HG03558 (cell line): Measurements from ENCODE around the gene AKIRIN2.
"Not testable (repeated sequence)": the region's sequence is repeated elsewhere in the genome, so short reads cannot be mapped to it uniquely, and the experiment has no call there.

ENCODE experiments used
- ATAC-seq: cut with Tn5 transposase; IDR thresholded peaks from one replicate; pipeline ENCODE4 v1.9.1; 2021; ENCODE audit warnings: moderate number of reproducible peaks; ENCODE audit not compliant: unreplicated experiment; ENCODE audit errors: extremely low read depth

AKIRIN2 gene

DNA sequence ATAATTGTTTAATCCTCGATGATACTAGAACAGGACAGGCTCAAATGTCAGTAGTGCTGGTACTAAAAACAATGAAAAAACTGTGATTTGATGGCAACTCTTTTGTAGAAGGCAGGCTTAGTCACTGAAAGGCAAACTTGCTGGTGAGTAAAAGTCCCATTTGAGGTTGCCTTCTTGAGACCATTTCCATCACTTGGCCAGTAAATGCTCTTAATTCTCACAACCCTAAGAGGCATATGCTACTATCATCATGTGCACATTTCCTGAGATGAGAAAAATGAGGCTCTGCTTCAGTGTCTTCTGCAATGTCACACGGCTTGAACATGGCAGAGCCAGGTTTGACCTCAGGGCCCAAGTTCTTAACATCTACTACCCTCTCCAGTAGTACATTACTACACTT, 9.9 kb downstream of the AKIRIN2 start:
- ATAC-seq: no peak

DNA sequence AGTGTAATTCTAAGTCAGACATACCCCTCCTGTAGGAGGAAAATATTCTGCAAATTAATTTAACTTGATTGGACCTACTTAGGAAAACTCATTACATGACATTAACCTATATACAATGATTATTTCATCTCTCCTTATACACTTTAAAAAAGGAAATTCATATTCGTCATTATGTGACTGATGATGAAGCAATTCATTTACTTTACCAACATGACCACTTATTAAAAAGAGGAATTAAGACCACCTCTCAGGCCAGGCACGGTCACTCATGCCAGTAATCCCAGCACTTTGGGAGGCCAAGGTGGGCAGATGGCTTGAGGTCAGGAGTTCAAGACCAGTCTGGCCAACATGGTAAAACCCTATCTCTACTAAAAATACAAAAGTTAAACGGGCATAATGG, 11.6 kb downstream of the AKIRIN2 start:
- ATAC-seq: no peak

DNA sequence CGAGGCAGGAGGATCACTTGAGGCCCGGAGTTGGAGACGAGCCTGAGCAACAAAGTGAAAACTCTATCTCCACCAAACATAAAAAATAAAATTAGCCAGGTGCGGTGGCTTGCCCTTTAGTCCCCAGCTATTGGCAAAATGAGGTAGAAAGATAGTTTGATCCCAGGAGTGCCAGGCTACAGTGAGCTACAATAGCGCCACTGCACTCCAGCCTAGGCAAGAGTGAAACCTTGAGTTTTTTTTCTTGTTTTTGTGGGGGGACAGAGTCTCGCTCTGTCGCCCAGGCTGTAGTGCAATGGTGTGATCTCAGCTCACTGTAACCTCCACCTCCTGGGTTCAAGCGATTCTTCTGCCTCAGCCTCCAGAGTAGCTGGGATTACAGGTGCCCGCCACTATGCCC, 14.1 kb downstream of the AKIRIN2 start:
- ATAC-seq: not testable (repeated sequence)

DNA sequence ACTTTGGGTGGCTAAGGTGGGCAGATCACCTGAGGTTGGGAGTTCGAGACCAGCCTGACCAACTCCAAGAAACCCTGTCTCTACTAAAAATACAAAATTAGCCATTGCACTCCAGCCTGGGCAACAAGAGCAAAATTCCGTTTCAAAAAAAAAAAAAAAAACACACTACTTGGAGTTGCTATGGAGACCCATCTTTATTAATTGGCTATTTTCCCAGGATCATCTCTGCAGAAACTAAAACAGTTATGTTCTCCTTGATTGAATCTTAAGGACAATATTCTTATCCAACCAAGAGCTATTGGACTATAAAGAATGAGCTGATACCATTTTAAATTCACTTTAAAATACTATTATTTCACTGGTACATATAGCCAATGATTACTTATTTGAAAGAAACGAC, 14.7 kb downstream of the AKIRIN2 start:
- ATAC-seq: no peak

DNA sequence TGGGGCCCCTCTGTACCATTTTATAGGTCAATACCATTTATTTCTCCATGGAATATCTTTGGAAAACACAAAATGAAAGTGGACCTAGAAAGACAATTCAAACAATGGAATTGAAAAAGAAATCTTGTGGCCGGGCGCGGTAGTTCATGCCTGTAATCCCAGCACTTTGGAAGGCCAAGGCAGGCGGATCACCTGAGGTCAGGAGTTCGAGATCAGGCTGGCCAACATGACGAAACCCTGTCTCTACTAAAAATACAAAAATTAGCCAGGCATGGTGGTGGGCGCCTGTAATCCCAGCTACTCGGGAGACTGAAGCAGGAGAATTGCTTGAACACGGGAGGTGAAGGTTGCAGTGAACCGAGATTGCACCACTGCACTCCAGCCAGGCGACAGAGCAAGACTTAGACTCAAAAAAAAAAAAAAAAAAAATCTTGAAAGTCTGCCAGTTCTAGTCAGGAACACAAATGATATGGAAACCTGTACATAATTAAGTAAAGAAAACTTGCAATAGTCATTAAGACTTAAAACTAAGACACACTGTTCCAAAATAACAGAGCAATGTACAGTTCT, 15.3 kb downstream of the AKIRIN2 start:
- not testable (repeated sequence) for ATAC-seq

DNA sequence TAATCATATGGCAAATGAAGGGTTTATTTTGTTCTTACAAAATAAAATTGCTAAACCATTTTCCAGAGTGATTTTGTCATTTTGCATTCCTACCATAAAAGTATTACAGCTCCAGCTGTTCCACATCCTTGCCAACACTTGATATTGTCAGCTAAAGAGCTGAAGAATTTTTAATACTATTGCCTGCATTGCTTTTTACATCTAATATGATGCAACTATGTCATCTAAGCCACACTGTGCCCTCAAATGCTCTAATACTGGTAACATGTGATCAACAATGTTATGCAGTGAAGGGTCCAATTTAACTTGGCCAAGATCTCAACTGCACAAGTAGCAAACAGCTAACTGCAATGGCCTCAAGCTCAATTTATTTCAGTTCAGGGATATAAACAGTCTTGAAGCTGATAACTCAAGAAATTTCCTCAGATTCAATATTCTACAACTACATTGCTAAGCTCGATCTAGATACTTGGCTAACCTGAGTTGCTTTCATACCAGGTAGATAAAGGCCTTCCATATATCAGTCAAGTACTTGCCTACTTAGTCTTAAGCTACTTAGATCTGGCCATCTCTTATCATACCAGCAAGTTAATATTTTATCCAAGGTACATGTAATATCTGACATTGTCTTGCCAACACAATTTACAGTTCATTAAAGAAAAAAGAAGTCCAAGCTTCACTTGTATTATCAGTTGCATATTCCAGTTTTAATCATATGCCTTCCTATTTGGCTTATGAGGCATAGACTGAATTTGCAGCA, 17.0 kb downstream of the AKIRIN2 start:
- ATAC-seq: no peak

DNA sequence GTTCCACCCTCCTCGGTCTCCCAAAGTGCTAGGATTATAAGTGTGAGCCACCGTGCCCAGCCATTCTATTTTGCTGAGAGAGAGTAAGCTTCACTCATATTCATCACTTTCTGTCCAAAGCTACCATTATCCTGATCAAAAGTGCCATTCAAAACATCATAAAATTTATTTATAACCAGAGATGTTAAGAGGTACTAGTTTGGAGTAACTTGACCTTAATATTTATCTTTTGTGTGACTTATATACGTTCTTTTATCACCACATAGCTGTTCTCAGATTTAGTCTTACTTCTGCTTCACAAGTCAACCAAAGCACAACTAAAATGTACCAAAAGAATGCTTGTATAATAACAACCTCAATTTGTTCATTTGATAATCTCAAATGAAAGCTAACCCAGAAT, 18.1 kb downstream of the AKIRIN2 start:
- no peak for ATAC-seq

DNA sequence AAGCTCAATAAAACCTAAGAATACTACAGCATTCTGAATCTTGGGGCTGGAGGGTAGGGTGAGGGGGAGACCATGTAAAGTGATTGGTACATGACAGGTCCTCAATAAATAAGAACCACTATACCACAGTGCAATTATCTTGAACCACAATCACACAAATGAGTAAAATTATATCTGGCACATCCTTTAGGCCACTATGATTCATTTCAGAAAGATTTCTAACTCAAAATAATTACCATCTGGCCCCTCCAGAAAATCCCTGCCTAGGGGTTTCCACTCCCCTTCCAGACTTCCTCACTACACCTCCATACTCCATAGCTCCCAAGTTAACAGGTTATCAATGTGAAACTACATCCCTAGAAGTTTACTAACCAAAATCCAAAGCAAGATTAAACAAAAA, 19.7 kb downstream of the AKIRIN2 start:
- no peak for ATAC-seq

DNA sequence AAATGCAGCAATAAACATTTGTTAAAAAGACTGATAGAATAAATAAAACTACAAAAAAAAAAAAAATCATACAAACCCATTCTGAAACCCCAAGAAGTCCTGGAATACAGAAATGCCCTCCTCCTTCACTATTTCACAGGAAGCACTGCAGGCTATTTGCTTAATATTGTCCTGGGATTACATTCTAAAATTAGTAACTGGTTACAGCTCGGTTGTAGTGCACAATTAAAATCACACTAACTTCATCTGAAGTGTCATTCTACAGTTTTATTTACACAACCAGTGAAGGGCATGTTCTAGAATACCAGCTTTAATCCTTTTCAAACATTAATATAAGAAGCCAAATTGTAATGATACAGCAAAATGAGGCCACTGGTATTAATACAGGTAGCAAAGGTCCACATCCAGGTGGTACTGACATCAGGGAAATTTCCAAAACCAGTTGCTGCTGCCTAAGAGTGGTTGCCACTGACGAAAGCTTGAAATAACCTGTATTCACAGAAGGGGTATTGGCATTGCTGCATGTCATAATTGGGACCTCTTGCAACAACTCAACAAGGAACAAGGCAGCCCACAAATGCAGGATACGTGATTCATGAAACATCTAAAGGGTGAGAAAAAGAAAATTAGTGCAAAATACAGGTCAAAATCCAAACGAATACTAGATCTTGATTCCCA, 26.9 kb downstream of the AKIRIN2 start:
- ATAC-seq: no peak

DNA sequence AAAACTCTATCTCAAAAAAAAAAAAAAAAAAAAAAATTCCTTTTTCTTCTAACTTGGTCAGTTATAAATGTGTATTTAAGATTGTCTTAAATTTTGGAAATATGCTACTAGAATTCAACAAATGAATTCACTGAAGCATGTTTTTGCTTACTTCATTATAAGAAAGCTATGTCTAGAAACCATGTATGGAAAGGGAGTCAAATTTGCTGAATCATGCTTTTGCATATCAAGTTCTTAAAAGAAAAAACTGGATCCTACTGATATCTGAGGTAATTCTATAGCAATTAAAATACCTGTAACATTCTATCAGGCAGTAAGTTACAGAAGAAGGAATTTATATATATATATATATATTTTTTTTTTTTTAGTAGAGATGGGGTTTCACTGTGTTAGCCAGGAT, 27.7 kb downstream of the AKIRIN2 start:
- no peak for ATAC-seq

DNA sequence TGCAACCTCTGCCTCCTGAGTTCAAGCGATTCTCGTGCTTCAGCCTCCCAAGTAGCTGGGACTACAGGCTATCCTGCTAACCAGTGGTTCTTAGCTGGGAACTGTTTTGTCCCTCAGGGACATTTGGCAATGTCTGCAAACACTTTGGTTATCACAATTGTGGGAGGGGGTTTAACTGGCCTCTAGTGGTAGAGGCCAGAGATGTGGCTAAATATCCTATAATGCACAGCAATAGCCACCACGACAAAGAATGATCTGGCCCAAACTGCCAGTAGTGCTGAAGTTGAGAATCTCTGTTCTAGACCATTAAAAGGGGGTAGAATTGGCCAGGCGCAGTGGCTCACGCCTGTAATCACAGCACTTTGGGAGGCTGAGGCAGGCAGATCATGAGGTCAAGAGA, 28.8 kb downstream of the AKIRIN2 start:
- ATAC-seq: no peak

DNA sequence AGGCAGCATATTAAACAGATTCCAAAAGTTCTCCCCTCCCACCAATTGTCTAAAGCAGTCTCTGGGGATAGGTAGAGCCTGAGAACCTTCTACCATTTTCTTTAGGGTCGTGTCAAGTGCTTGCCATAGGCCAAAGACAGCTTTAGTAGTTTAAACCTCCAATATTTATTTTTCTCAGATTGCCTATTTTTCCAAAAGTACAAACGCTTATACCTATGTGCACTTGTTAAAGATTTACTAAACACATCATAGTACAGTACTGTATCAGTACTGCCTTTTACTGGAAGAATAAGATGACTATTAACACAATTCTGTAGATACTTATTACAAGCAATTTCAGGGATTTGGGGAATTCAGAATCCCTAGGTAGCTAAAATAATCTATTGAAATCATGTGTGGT, 29.4 kb downstream of the AKIRIN2 start:
- no peak for ATAC-seq

DNA sequence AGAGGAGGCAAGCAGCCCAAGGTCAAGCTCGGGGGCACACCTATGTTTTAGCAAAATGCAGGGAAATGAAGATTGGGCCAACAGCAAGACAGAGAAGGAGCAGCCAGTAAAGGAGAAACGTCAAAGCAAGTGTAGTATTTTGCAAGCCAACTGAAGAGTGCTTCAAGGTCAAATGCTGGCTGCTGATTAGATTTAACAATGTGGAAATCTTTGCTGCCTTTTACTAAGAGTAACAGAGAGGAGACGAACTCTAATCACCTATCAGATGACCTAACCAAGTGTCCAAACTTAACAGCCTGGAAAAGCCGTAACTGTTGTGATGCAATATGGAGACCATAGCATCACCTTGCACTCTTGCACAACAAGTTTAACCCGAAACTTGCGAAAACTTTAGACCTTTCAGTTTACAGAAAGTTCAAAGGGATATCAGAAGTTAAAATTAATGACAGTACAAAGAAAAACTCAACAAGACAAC, 30.4 kb downstream of the AKIRIN2 start:
- no peak for ATAC-seq

DNA sequence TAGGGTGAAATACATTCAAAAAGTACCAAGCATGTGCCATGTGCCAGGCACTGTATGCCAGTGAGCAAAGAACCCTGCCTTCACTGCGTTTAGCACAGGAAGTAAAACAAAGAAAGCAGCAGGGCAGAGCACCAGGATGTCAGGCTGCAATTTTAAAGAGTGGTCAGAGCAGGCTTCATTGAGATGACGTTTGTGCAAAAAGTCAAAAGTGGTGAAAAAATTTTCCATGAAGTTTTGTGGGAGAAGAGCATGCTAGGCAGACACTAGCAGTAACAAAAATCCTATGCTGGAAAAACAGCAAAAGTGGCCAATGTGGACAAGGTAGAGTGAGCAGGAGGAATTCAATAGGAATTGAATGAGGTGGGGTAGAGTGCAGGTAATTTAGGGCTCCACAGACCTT, 31.3 kb downstream of the AKIRIN2 start:
- ATAC-seq: no peak

DNA sequence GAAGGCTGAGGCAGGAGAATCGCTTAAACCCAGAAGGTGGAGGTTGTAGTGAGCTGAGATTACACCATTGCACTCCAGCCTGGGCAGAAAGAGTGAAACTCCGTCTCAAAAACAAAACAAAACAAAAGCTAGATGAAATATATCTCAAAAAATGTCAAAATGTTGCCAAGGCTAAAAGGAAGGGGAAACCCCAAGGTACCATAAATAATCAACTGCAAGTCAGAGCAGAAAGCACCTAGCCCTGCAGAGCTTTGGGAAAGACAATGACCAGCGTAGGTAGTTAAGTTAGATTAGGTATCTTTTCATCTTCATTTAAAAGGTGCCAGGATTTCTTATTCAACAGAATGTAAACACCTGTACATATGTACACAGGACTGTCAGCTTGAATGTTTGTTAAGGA, 33.0 kb downstream of the AKIRIN2 start:
- no peak for ATAC-seq

DNA sequence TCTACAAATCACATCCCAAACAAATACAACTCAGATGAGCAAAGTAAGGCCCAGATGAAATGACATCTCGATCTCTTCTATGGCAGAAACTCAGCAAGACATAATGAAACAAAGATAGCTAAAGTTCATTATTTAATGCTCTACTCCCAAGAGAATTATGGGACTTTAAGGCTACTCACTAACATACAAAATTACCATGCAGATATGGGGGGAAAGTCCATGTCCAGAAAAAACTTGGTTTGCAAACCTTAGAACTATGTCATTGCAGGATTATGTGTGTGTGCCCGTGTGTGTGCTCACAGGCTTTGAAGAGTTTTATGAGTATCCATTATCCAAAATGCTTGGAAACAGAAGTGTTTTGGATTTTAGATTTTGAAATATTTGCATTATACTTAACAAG, 34.0 kb downstream of the AKIRIN2 start:
- no peak for ATAC-seq

DNA sequence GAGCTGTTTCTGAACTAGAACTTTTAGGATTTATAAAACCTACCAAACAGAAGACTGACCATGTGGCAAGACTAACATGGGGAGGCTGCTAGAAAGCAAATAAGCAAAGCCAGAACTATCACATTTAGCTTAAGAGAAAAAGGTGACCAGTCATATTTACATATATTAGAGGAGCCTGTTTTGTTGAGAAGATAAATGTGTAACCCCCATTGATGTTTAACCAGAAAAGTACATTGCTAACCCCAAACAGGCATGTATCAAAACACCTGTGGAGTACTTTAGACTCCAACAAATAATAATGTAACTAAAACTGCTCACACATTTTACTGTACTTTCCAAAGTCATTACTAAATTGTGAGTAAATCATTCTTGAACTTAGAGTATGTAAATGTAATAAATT, 35.0 kb downstream of the AKIRIN2 start:
- ATAC-seq: no peak

DNA sequence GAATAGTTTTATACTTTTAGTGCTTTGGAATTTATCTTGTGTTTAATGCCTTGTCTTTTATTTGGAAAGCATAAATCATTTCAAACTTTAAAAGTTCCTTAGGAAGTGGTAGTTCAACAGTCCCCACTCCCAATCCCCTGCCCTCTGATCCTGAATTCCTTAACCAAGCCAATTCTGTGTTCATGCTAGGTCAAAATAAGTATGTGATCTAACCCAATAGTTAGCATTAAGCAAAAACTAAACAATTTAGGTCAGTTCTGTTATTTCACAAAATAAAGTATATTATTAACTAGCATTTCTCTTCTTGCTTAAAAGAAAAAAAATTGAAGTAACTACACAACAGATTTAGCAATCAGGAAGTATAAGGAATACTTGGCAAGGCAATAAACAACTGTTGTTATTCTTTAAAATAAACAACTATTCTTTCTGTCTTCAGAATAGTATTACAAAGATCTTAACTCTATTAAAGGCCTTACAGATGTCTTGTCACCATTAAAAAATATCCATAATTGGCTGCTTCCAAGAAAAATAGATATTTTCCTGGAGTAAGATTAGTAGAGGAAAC, 37.0 kb downstream of the AKIRIN2 start:
- ATAC-seq: no peak

DNA sequence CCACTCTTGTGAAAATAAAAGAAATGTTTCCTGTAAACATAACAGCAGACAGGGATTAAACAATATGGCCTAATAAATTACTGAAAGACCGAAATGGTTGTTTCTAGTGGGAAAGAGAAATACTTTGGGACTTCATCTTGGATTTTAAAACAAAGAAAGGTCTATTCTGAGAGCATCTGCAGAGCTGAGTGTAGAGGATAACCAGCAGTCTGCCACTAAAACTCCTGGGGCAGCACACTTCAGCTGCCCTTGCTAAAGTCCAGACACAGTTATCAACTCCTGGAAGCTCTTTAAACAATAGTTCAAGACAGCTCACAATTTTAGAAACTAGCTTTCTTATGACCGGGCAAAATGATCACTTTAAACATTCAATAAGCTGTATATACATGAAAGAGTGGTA, 38.6 kb downstream of the AKIRIN2 start:
- no peak for ATAC-seq

DNA sequence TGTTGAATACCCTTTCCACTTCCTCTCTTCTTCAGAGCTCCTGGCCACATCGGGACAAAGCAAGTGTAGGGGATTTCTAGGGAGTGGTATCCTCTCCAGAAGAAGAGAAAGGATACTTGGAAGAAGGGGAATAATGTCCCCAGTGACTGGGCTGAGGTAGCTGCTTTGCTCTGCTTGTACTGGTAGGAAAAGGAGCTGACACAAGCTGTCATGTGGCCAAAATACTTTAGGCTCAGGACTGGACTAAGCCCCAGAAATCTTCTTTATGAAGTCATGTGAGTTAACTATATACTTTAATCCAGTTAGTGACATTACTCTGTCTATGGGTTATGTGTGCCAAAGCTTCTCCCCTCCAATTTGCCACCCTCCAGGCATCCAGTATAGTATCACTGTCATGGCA, 40.5 kb downstream of the AKIRIN2 start:
- ATAC-seq: no peak

DNA sequence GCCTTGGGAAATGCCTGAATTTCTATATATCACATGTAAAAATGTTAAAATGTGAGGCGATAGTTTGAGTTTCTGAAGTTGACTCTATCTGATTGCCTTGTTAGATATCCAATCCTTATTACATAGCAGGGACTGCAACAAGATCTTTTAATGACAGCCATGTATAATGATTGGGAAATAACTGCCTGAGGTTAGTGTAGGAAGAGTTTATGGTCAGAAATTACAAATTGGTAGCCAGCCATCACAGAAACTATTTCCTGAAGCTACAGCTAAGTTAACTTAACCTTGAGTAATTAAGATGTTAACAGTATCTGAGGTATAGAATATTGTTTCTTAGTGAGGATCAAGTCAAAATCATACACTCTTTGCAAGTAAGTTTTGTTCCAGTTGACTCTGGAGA, 41.0 kb downstream of the AKIRIN2 start:
- ATAC-seq: no peak
